Measurements from ENCODE around the gene CD2BP2. TPM values are rescaled to one million over a fixed set of nuclear protein-coding genes. Genes with fewer than 3 reads are reported as not detected.

CD2BP2 gene
- total and polyA plus RNA-seq, 2 of the 13 experiments (the other 11 are each of a cell fraction or from before 2014, with no cell fraction given): 24.9 to 54.6 TPM

DNA sequence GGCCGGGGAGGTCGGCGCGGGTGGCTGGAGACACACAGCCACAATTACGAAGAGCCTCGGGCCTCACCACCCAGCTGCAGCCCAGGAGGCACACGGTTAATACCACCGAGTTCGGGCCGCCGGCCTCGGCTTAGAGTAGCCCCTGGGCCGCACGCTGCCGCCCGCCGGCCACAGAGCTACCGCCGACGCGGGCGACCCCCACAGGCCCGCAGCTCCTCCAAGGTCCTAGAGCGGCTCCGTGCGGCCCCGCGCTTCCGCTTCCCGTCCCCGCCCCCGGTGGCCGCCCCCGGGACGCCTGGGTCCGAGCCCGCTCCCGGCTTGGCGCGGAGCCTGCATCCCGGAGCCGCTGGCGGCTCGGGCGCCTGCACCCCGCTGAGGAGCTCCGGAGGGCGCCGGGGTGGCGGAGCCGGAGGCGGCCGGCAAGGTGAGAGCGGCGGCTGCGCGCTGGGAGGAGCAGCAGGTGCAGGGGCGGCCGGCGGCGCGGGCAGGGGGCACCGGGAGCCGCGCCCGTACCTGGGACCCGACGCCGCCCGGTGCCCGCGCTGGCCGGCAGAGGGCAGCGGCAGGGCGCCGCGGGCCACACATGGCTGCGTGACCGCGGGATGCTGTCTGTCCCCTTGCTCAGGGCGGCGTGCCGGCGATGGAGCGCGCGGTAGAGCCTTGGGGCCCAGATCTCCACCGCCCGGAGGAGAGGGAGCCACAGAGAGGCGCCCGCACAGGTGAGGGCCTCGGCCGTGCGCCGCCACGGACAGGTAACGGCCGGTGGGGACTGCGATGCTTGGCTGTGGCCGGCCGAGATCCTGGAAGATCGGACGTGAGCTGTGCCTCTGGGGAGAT, 40.3 kb upstream of the CD2BP2 start, which contains the start of gene ZNF48 (continued):
- TF ChIP-seq, protein P1, sequence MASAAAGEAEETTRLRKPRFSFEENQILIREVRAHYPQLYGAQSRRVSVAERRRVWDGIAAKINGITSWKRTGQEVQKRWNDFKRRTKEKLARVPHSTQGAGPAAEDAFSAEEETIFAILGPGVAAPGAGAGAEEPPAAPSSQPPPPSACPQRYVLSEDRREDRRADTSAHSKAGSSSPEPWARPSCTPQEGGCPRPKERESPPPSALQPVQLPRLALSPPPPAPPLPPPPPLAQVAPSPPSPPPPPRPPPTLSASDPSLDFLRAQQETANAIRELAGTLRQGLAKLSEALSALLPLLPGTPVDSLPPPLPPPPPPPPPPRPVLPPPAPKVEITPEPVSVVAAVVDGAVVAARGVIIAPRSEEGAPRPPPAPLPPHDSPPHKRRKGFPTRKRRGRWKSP (CRISPR knock-in tag; IDR thresholded peaks at IDR 0.05): no peak
- peak; percentile 21; the same call in 1 of the 2 replicates for TF ChIP-seq ZNF12 (CRISPR knock-in tag; IDR thresholded peaks at IDR 0.05)
- peak; percentile 61; the same call in 1 of the 2 replicates for TF ChIP-seq FOXK1 (CRISPR knock-in tag; IDR thresholded peaks at IDR 0.05; ENCODE audit: borderline replicate concordance, low read depth)
- TF ChIP-seq ZBTB38 (CRISPR knock-in tag; IDR thresholded peaks at IDR 0.05): peak; percentile 56
- TF ChIP-seq HNF4G (IDR thresholded peaks at IDR 0.05; ENCODE audit: borderline replicate concordance, low read depth, low read length): 0 out of 2 replicates have a peak, but pooled peaks have one; percentile 20
- peak; percentile 59; the same call in 1 of the 2 replicates for TF ChIP-seq HNF4G (CRISPR knock-in tag; IDR thresholded peaks at IDR 0.05; ENCODE audit: borderline replicate concordance, low read depth)
- TF ChIP-seq SIN3A (IDR thresholded peaks at IDR 0.05; ENCODE audit: borderline replicate concordance, low read depth, low read length): peak; percentile 82
- TF ChIP-seq, protein P2, sequence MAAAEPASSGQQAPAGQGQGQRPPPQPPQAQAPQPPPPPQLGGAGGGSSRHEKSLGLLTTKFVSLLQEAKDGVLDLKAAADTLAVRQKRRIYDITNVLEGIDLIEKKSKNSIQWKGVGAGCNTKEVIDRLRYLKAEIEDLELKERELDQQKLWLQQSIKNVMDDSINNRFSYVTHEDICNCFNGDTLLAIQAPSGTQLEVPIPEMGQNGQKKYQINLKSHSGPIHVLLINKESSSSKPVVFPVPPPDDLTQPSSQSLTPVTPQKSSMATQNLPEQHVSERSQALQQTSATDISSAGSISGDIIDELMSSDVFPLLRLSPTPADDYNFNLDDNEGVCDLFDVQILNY (CRISPR knock-in tag; conservative IDR thresholded peaks at IDR 0.05): no peak; the same call in 1 of the 2 replicates
- TF ChIP-seq DMAP1 (CRISPR knock-in tag; IDR thresholded peaks at IDR 0.05): peak; percentile 62; the same call in 1 of the 2 replicates
- TF ChIP-seq, protein P3, sequence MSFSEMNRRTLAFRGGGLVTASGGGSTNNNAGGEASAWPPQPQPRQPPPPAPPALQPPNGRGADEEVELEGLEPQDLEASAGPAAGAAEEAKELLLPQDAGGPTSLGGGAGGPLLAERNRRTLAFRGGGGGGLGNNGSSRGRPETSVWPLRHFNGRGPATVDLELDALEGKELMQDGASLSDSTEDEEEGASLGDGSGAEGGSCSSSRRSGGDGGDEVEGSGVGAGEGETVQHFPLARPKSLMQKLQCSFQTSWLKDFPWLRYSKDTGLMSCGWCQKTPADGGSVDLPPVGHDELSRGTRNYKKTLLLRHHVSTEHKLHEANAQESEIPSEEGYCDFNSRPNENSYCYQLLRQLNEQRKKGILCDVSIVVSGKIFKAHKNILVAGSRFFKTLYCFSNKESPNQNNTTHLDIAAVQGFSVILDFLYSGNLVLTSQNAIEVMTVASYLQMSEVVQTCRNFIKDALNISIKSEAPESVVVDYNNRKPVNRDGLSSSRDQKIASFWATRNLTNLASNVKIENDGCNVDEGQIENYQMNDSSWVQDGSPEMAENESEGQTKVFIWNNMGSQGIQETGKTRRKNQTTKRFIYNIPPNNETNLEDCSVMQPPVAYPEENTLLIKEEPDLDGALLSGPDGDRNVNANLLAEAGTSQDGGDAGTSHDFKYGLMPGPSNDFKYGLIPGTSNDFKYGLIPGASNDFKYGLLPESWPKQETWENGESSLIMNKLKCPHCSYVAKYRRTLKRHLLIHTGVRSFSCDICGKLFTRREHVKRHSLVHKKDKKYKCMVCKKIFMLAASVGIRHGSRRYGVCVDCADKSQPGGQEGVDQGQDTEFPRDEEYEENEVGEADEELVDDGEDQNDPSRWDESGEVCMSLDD (CRISPR knock-in tag; IDR thresholded peaks at IDR 0.05; ENCODE audit: borderline replicate concordance): no peak
- TF ChIP-seq ZNF451 (CRISPR knock-in tag; IDR thresholded peaks at IDR 0.05): no peak
- peak; percentile 90 for TF ChIP-seq HOXA9 (CRISPR knock-in tag; IDR thresholded peaks at IDR 0.05; ENCODE audit: borderline replicate concordance)
- TF ChIP-seq, protein P4, sequence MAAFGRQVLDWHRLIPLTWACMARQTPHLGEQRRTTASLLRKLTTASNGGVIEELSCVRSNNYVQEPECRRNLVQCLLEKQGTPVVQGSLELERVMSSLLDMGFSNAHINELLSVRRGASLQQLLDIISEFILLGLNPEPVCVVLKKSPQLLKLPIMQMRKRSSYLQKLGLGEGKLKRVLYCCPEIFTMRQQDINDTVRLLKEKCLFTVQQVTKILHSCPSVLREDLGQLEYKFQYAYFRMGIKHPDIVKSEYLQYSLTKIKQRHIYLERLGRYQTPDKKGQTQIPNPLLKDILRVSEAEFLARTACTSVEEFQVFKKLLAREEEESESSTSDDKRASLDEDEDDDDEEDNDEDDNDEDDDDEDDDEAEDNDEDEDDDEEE (CRISPR knock-in tag; IDR thresholded peaks at IDR 0.05): no peak
- TF ChIP-seq, protein P5, sequence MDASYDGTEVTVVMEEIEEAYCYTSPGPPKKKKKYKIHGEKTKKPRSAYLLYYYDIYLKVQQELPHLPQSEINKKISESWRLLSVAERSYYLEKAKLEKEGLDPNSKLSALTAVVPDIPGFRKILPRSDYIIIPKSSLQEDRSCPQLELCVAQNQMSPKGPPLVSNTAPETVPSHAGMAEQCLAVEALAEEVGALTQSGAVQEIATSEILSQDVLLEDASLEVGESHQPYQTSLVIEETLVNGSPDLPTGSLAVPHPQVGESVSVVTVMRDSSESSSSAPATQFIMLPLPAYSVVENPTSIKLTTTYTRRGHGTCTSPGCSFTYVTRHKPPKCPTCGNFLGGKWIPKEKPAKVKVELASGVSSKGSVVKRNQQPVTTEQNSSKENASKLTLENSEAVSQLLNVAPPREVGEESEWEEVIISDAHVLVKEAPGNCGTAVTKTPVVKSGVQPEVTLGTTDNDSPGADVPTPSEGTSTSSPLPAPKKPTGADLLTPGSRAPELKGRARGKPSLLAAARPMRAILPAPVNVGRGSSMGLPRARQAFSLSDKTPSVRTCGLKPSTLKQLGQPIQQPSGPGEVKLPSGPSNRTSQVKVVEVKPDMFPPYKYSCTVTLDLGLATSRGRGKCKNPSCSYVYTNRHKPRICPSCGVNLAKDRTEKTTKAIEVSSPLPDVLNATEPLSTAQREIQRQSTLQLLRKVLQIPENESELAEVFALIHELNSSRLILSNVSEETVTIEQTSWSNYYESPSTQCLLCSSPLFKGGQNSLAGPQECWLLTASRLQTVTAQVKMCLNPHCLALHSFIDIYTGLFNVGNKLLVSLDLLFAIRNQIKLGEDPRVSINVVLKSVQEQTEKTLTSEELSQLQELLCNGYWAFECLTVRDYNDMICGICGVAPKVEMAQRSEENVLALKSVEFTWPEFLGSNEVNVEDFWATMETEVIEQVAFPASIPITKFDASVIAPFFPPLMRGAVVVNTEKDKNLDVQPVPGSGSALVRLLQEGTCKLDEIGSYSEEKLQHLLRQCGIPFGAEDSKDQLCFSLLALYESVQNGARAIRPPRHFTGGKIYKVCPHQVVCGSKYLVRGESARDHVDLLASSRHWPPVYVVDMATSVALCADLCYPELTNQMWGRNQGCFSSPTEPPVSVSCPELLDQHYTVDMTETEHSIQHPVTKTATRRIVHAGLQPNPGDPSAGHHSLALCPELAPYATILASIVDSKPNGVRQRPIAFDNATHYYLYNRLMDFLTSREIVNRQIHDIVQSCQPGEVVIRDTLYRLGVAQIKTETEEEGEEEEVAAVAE (CRISPR knock-in tag; IDR thresholded peaks at IDR 0.05; ENCODE audit: borderline replicate concordance): no peak; the same call in 1 of the 2 replicates
- no peak for TF ChIP-seq RCOR2 (CRISPR knock-in tag; IDR thresholded peaks at IDR 0.05)
- TF ChIP-seq ZNF782 (CRISPR knock-in tag; IDR thresholded peaks at IDR 0.05; ENCODE audit: borderline replicate concordance): peak; percentile 95
- no peak for TF ChIP-seq DPF2 (CRISPR knock-in tag; IDR thresholded peaks at IDR 0.05; ENCODE audit: borderline replicate concordance, low read depth)
- no peak for TF ChIP-seq SNAI1 (CRISPR knock-in tag; IDR thresholded peaks at IDR 0.05; ENCODE audit: borderline replicate concordance)
